GM12875 (cell line): ENCODE results near the gene AGAP1.

Experiments
- H3K4me3 ChIP-seq: one replicate; pipeline ENCODE4 v1.5.1; 2011; ENCODE audit warnings: low read depth, low read length, control low read depth
- TF ChIP-seq, protein P1 (sequence below): IDR thresholded peaks from 2 replicates; pipeline ENCODE4 v1.5.1; 2011; ENCODE audit warnings: low read depth, mild to moderate bottlenecking, control low read depth, inconsistent platforms, low read length, moderate library complexity, borderline replicate concordance; ENCODE audit not compliant: insufficient read depth

Gene AGAP1

DNA sequence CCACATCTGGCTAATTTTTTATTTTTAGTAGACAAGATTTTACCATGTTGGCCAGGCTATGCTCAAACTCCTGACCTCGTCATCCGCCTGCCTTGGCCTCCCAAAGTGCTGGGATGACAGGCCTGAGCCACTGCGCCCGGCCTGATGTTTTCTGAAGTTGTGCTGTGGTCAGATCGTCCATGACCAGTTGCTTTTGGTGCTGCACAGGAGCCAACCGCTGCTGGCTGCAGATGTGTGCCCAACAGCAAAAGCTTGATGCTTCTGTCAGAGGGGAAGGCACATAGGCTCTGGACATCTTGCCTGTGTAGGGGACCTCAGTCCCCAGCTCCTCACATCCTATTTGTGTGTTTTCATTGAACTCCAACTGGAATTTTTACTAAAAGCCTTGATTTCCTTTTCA, 218.3 kb downstream of the AGAP1 start:
- TF ChIP-seq, protein P1, sequence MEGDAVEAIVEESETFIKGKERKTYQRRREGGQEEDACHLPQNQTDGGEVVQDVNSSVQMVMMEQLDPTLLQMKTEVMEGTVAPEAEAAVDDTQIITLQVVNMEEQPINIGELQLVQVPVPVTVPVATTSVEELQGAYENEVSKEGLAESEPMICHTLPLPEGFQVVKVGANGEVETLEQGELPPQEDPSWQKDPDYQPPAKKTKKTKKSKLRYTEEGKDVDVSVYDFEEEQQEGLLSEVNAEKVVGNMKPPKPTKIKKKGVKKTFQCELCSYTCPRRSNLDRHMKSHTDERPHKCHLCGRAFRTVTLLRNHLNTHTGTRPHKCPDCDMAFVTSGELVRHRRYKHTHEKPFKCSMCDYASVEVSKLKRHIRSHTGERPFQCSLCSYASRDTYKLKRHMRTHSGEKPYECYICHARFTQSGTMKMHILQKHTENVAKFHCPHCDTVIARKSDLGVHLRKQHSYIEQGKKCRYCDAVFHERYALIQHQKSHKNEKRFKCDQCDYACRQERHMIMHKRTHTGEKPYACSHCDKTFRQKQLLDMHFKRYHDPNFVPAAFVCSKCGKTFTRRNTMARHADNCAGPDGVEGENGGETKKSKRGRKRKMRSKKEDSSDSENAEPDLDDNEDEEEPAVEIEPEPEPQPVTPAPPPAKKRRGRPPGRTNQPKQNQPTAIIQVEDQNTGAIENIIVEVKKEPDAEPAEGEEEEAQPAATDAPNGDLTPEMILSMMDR: no peak
- H3K4me3 ChIP-seq: no peak overlapping the region

DNA sequence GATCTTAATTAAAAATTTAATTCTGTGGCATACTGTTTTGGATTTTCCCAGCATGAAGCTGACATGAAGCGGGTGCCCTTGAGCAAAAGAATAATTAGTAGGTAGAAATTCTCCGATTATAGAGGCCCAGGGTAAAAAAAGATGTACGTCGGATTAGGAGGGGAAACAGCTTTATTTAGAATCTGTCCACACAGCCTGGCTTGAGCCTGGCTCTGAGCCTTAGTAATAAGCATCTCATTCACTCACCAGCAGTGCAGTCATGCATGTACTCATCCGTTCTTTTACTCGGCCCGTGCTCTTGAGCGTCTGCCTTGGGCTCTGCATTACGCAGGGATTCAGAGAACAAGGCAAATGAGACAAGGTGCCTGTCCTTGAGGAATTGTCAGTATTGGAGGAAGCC, 219.3 kb downstream of the AGAP1 start:
- TF ChIP-seq, protein P1: no peak
- no peak overlapping the region for H3K4me3 ChIP-seq

DNA sequence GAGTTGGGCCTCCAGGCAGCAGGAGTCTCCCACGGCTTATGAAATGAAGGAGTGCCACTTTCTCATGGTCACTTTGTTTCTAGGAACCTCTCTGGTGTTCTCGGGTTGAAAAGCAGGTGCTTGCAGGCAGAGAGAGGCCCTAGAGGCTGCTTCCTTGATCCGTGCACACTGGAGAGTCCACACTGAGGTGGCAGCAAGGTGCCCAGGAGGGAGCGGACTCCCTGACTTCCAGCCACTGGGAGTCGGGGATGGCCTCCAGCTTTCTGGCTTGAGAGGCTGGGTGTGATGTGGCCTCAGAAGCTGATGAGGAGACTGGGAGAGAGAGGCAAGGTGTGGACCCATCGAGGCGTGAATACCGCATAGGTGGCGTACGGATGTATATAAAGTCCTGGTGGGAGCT, 221.8 kb downstream of the AGAP1 start:
- TF ChIP-seq, protein P1: no peak
- no peak overlapping the region for H3K4me3 ChIP-seq

DNA sequence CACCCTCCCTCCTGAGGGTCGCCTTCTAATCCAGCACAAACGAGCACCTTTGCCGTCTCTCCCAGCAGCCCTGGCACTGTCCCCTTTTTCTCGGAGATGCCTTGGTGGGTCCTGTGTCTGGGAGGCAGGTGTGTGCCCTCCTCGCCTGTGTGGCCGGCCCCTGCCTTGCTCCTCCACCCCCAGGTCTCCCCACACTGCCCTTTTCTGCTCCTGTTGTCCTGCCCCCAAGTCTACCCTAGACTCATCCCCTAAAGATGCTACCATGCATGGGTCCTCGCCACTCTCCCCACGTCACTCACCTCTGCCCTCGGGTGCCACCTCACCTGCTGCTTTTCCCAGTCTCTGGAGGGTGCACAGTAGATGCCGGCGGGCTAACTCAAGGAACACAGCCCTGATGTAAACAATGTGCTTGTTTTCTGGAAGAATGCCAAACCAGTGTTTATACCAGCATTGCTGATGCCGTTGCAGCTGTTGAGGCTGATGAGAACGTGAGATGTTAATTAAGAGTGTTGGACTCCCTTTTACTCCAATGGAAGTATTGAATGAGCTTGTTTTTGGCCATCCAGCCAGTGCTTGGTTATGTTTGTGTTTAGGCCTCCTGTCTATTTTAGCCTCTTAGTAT, 223.1 kb downstream of the AGAP1 start:
- TF ChIP-seq, protein P1: no peak
- H3K4me3 ChIP-seq: no peak overlapping the region

DNA sequence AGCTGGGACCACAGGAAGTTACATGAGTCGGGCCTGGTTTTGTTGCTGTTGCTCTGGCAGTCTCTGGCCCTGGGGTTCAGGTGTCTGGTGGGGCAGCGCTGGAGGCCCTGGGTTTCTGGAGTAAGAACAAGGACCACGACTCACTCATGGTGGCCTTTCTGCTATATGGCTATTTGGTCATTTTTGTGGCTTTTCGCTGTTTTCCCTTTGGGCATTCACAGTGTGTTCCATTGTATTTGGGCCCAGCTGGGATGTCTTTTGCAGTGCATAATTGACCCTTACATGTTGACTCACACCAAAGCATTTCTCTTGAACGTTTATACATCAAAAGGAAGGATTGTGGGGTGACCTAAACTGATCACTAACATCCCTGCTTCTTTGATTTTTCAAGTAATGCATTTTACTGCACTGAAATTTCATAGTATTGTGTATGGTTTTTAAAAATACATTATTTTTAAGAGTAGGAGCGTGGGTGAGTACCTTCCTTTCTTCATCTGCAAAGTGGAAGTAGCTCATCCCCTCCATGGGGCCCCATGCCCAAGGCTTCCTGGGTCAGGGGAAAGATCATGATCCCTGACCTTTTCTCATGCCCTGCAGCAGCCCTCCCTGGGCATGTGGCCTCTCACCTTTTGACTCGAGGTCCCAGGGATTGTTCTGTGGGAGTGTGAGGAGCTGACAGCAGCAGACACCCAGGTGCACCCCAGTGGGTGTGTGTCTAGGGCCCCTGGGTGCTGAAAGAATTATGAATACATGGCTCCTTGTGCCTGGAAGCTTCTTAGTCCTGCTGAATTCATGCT, 225.5 kb downstream of the AGAP1 start:
- no peak overlapping the region for H3K4me3 ChIP-seq
- TF ChIP-seq, protein P1: no peak

DNA sequence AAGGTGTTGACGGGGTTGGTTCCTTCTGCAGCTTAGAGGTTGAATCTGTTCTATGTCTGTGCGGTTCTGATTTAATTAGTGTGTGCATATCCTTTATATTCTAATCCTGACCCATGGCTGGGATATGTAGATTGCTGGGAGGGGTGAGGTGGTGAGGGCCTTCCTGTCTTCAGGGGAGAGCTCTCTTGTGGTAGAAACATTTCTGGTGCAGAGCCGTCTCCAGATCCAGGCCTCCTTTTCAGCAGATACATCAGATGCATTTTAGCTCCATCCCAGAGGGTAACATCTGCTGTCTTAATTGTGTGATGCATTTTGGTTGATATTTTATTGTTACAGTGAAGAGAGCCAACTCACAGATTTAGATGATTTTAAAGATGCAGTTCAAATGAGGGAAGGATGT, 227.8 kb downstream of the AGAP1 start:
- TF ChIP-seq, protein P1: no peak

DNA sequence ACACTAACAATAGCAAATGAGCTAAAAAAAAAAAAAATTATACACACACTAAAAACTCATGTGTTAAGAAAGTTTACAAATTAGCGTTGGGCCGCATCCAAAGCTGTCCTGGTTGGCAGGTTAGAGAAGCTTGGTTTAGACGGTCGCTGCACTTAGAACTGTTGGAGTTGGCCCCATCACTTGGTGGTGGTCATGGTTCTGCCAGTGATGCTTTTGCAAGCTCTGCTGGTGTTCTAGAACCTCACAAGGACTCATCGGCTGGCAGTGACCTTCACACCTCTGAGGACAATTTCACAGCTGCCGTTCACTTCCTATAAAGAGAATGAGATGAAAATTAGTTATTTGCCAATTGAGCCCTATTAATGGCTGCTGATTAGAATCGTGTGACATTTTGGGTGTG, 229.0 kb downstream of the AGAP1 start:
- no peak overlapping the region for H3K4me3 ChIP-seq
- TF ChIP-seq, protein P1: no peak

More for the DNA sequence above, 227.8 kb downstream of the AGAP1 start:
- H3K4me3 ChIP-seq: no peak overlapping the region
